ENCODE results near the gene SULT2B1.
"Not testable (repeated sequence)": the region's sequence is repeated elsewhere in the genome, so short reads cannot be mapped to it uniquely, and the experiment has no call there.

Gene SULT2B1

DNA sequence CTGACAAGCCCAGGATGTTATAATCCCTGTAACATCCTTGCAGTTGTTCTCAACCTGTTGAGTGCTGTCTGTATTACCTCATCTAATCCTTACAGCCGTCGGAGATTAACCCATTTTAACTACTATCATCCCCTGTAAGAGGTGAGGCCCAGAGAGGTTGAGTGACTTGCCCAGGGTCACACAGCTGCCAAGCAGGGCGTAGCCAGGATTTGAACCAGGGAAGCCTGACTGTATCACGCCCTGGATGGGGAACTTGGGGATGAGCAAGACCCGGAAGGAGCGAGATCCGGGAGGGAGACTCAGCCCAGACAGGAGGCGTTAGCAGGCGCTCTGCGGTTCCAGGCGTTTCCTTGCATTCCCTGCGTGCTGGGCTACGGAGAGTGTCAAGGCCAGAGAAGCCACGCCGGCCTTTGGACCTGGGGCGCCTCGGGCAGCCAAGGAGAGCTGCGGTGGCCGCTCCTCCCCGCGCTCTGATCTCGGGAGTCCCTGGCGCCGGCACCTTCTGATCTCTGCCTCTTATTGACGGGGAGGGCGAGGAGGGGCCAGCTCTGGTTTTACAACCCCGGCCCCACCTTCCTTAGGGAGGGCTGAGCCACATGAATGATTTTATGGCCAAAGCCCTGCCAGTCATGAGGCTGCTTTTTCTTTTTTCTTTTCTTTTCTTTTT, 6.2 kb downstream of the SULT2B1 start:
- DNase-seq (ENCODE audit: low read depth) = no peak

DNA sequence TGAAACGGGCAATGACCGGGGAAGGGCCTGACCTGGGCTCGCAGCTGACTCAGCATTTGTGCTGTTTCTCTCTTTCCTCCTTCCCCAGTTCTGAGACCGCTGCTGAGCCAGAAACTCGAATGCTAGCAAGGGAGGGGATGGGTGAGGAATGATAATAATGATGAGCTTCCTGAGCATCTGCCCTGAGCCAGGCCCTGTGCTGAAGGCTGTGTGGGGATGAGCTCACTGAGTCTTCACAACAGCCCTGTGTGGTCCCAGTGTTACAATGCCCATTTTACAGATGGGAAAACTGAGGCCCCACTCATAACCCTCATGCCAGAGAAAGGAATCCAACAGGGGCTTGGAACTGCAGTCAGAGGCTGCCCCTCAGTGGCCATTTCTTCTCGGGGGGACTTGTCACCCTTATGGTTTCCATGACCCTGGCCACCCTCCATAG, 8.1 kb downstream of the SULT2B1 start:
- no peak for DNase-seq (ENCODE audit: low read depth)

DNA sequence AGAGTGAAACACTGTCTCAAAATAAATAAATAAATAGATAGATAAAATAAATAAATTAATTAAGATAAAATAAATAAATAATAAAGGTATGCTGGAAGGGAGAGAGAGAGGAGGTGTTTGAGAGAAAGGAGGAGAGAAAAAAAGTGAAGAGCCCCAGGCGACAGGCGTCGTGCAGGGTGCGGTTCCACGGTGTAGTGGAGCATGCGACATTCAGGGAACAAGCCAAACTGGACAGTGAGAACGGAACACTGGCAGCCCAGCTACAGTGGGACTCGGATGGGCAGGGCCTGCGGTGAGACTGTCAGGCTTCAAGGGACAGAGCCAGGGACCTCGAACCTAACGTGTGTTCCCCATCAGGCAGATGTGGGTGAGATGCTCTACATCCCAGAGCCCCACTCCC, 9.4 kb downstream of the SULT2B1 start:
- no peak for DNase-seq (ENCODE audit: low read depth)

DNA sequence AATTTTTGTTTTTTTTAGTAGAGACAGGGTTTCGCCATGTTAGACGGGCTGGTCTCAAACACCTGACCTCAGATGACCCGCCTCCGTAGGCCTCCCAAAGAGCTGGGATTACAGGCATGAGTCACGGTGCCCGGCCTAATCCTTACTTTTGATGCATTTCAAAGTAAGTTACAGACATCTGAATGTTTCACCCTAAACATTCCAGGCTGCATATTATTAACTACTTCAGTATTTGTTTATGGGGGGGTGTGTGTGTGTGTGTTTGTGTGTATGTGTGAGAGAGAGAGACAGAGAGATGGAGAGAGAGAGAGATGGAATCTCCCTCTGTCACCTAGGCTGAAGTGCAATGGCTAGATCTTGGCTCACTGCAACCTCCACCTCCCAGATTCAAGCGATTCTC, 13.1 kb downstream of the SULT2B1 start:
- no peak for DNase-seq (ENCODE audit: low read depth)

DNA sequence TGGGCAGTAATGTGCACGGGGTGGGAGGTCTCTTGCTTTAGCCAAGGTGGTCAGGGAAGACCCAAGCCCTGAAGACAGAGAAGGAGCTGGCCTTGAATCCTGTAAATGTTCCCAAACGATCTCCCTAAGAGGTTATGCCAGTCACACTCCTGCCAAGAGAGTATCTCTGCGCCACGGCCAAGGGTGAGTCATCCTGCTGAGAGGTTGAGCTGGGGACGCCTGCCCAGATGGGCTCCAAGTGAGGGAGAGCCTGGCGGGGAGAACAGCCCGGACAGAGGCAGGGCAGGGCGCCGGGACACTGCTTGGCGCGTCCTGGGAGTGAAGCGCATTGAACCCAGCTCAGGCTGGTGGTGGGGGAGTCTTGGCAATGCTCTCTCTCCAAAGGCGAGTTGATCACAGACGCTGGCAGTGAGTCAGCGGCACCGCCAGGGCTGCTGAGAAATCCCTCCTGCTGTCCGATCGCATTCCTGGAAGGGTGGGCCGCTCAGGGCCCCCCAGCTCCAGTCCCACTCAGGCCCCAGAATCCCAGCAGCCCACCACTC, 16.4 kb downstream of the SULT2B1 start:
- no peak for DNase-seq (ENCODE audit: low read depth)

DNA sequence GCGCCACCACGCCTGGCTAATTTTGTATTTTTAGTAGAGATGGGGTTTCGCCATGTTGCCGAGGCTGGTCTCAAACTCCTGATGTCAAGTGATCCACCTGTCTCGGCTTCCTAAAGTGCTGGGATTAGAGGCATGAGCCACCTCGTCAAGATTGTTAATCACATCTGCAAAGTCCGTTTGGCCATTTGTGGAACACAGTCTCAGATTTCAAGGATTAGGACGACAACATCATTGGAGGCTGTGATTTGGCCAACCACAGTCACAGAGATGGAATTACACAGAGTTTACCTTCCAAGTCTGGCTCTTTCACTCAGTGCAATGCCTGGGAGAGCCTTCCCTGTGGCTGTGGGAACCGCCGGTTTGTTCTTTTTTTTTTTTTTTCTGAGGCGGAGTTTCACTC, 17.8 kb downstream of the SULT2B1 start:
- no peak for DNase-seq (ENCODE audit: low read depth)

DNA sequence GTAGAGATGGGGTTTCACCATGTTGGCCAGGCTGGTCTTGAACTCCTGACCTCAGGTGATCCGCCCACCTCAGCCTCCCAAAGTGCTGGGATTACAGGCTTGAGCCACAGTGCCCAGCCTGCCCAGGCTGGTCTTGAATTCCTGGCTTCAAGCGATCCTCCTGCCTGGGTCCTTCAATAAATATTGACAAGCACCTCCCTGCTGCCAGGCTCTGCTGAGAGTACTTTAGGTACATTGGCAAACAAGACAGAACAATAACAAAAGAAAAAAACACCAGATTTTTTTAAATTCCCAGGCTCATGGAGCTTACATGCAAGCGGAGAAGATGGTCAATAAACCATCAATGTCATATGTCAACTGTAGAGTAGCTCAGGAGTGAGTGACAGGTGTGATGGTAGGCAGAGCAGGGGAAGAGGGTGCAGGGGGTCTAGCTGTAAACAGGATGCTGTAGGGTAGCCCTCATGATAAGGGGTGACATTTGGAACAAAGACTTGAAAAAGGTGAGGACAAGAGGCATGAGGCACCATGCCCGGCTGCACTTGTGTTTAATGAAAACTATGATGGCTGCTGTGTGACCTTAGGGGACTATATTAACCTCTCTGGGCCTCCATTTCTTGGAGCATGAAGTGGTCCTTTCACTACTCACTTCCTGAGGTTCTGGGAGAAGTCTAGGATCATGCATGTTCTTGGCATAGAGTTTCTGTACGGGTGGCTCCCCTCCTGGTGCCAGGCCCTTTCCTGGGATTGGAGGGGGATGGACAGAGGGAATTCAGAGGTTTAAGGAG, 19.6 kb downstream of the SULT2B1 start:
- DNase-seq (ENCODE audit: low read depth) = no peak

DNA sequence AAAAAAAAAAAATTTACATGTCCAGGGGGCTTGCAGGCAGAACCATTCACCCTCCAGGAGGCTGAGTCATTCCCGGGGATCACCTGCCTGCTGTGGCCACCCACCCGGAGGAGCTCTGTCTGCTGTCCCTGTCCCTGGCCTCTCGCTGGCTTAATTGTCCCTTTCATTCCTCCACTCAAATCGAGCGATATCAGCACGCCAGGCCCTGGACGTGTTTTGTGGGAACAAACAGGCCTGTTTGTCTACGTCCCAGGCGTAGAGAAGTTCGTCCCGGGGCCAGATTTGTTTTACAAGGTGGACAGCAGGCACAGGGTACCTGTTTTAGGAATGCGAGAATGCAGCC, 21.2 kb downstream of the SULT2B1 start:
- no peak for DNase-seq (ENCODE audit: low read depth)

DNA sequence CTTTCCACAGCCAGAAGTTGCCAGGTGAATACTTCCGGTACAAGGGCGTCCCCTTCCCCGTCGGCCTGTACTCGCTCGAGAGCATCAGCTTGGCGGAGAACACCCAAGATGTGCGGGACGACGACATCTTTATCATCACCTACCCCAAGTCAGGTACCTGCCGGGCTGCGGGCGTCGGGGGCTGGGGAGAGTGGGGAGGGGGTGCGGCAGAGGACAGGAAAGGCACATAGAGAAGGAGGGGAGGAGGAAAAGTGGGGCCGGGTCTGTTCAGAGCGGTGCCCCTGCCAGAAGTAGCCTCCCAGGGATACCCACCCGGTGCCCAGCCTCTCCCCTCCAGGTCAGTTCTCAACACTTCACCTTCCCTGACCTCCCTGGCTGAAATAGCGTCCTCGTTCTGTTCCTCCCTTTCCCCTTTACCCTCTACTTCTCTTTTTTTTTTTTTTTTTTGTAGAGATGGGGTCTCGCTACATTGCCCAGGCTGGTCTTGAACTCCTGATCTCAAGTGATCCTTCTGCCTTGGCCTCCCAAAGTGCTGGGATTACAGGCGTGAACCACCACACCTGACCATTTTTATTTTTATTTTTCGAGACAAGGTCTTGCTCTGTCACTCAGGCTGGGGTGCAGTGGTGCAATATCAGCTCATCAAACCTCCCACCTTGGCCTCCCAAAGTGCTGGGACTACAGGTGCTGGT, 24.1 kb downstream of the SULT2B1 start:
- no peak for DNase-seq (ENCODE audit: low read depth)

DNA sequence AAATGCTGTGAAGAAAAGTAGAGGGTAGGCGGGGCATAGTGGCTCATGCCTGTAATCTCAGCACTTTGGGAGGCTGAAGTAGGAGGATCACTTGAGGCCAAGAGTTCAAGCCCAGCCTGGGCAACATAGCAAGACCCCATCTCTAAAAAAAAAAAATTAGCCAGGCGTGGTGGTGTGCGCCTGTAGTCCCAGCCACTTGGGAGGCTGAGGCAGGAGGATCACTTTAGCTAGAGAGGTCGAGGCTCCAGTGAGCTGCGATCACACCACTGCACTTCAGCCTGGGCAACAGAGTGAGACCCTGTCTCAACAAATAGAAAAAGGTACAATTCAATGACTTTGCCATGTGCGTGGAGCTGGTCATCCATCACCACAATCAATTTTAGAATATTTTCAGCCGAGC, 25.9 kb downstream of the SULT2B1 start:
- not testable (repeated sequence) for DNase-seq (ENCODE audit: low read depth)

DNA sequence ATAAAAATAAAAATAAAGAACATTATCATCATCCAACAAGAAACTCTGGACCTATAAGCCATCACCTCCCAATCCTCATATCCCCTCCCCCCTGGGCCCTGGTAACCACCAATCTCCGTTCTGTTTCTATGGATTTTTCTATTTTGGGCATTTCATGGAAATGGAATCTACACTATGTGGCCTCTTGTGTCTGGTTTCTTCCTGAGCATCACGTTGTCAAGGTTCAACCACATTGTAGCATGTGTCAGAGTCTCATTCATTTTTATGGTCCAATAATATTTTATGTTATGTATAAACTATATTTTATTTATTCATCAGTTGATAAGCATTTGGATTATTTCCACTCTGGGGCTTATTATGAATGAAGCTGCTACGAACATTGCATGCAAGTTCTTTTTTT, 26.9 kb downstream of the SULT2B1 start:
- no peak for DNase-seq (ENCODE audit: low read depth)

DNA sequence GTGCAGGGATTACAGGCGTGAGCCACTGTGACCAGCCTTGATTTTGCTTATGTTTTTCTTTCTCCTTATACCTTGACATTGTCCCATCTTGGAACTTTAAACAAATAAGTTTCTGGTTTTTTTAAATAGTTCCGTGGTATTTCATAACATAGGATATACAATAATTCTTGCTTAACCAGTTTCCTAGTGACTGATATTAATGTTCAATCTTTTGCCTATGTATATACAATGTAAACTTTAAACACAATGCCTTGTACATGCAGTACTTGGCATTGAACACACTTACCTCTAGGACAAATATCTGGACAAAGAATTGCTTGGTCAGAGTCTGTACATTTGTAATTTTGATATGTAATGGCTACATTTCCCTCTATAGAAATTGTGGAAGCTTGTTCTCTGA, 30.2 kb downstream of the SULT2B1 start:
- no peak for DNase-seq (ENCODE audit: low read depth)

DNA sequence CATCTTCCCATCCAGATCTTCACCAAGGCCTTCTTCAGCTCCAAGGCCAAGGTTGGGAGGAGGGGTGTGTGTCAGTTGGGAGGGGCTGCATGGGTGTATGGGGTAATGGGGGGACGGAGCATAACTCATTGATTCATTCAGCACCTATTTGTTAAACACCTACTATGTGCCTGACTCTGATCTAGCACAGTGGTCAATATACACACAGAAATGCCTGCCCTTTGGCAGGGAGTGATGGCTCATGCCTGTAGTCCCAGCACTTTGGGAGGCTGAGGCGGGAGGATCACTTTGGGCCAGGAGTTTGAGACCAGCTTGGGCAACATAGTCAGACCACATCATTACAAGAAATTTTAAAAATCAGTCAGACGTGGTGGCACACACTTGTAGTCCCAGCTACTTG, 35.4 kb downstream of the SULT2B1 start:
- DNase-seq (ENCODE audit: low read depth) = no peak

DNA sequence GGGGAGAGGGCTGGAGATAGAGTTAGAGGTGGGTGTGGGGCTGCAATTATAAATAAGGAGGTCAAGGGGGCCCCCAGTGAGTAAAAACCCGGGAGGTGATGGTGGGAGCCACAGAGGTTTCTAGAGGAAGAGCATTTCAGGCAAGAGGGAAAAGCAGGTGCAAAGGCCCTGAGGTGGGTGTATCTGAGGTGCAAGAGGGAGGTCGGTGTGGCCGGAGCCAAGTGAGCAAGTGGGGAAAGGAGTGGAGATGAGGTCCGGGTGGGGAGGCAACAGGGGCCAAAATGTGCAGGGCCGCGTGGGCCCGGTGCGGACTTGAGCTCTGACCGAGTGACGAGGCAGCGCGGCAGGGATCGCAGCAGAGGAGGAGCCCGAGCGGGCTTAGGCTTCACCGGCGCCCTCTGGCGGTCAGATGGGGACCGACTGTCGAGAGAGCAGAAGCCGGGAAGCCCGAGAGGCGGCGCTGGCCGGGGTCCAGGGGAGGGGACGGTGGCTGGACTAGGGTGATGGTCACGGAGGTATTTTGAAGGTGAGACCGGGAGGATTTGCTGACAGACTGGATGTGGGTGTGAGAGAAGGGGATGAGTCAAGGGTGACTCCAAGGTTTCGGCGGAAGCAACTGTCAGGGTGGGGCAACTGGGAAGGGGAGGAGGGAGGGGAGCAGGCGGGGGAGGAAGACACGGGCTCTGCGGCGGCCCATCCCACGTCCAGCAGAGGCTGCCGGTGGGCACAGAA, 36.9 kb downstream of the SULT2B1 start:
- peak; percentile 91 for DNase-seq (ENCODE audit: low read depth)

DNA sequence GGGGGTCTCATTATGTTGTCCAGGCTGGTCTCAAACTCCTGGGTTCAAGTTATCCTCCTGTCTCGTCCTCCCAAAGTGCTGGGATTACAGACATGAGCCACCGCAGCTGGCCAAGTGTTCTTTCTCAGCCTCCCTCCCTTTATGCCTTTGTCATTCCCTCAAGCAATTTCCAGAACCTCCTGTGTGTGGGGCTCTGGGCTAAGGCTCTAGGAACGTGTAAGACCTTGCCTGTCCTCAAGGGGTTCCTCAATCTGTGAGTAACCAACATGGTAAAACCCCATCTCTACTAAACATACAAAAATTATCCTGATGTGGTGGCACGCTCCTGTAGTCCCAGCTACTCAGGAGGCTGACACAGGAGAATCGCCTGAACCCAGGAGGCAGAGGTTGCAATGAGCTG, 39.0 kb downstream of the SULT2B1 start:
- DNase-seq (ENCODE audit: low read depth) = no peak

DNA sequence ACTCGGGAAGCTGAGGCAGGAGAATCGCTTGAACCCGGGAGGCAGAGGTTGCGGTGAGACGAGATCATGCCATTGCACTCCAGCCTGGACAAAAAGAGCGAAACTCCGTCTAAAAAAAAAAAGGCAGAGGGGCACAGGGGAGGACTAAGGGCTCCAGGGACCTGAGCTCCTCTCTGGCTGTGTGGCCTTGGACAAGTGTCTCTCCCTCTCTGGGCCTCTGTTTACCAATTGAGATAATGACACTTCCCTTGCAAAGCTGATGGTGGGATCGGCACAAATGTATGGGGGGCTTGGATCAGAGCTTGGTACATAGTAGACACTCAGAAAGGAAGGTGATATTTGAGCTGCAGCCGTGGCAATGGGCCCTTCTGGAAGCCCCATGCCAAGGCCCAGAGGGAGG, 43.2 kb downstream of the SULT2B1 start:
- DNase-seq (ENCODE audit: low read depth) = no peak

DNA sequence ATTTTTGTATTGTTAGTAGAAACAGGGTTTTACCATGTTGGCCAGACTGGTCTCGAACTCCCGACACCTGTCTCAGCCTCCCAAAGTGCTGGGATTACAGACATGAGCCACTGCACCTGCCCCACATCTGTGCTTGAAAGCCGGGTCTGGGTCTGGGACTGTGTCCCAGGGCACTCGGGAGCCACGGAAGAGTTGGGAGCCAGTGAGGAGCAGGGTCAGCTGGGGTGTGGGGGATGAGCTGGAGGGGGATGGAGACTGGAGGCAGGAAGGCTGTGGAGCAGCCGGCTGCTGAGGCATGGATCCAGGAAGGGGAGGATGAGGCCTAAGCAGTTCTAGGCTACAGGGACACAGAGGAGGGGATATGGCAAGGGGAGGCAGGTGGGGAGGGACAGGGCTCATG, 43.9 kb downstream of the SULT2B1 start:
- DNase-seq (ENCODE audit: low read depth) = no peak

DNA sequence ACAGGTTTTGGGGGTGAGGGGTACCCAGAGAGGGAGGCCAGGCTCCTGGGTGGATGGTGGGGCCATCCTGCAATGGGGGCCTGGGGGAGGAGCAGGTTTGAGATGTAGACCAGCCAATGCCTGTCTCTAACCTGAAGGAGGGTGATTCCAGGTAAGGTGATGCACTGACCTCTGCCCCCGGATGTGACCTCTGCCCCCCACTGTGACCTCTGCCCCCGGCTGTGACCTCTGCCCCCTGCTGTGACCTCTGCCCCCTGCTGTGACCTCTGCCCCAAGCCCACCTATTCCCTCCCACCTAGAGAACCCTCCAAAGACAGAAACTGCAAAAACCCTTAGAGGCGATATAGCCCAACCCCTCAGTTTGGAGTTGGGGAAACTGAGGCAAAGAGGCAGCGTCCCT, 44.3 kb downstream of the SULT2B1 start:
- DNase-seq (ENCODE audit: low read depth) = no peak

DNA sequence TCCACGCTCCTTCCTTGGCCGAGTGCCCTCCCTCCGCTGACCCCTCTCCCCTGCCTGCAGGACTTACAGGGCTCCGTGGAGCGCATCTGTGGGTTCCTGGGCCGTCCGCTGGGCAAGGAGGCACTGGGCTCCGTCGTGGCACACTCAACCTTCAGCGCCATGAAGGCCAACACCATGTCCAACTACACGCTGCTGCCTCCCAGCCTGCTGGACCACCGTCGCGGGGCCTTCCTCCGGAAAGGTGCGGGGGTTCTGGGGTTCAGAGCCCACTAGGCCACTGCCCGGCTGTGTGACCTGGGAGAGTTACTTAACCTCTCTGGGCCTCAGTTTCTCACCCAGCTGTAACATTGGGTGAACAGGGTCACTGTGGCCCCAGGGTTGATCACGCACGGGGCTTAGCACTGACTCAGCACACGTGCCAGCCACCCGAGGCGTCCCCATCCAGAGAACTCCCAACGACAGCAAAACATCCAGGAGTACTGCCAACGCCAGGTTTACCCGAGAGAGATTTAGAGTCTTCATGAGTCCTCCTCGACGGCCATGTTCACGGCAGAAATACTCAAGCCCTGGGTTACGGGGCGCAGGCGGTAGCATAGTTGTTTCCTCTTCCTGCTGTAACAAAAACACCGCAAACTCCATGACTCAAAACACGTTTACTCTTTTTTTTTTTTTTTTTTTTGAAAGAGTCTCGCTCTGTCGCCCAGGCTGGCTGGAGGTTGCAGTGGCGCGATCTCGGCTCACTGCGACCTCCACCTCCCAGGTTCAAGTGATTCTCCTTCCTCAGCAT, 44.9 kb downstream of the SULT2B1 start:
- DNase-seq (ENCODE audit: low read depth) = no peak

DNA sequence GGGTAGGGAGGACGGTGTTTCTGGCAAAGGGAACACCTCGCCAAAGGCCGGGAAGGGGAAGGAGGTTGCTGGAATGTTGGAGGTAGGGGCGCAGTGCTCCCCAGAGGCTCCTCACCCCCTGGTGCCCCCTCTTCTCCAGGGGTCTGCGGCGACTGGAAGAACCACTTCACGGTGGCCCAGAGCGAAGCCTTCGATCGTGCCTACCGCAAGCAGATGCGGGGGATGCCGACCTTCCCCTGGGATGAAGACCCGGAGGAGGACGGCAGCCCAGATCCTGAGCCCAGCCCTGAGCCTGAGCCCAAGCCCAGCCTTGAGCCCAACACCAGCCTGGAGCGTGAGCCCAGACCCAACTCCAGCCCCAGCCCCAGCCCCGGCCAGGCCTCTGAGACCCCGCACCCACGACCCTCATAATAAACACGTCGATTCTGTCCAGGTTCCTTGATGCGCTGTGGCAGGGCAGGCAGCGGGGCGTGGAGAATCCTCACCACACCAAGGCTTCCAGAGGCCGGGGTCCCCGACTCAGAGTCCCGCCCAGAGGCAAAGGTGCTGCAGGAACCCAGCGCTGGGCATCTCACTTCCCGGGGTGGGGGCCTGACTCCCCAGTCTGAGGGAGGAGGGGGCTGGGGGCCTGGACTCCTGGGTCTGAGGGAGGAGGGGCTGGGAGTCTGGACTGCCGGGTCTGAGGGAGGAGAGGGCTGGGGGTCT, 47.2 kb downstream of the SULT2B1 start:
- DNase-seq (ENCODE audit: low read depth) = no peak
